Gastrocnemius medialis (tissue), 4 donors: ENCODE measurements around the gene ZDHHC13. TPM values are rescaled to one million over a fixed set of nuclear protein-coding genes. Genes with fewer than 3 reads are reported as not detected.

Experiments
- ATAC-seq, 2 donors: fragments of 150-250 bp; one replicate each; pipeline ENCODE4 v1.9.1; 2016
- DNase-seq, 2 donors: peaks; one replicate each; pipeline ENCODE4 v3.0.0-alpha.2; 2019
- H3K27ac ChIP-seq, 4 donors: fragments of 200-600 bp; sonication (generic); 1 replicate in 1 of 4; 2 replicates in 3 of 4; pipeline ENCODE4 v1.5.1; 2016 to 2018; ENCODE audit warnings: mild to moderate bottlenecking in 2 of 4, moderate library complexity in 1 of 4
- H3K27me3 ChIP-seq, 3 donors: fragments of 200-600 bp; sonication (generic) in 2 of 3; 1 replicate in 1 of 3; 2 replicates in 2 of 3; pipeline versions ENCODE4 v1.5.1 to v1.6.0; 2016 to 2019; ENCODE audit warnings: mild to moderate bottlenecking in 1 of 3, moderate library complexity in 1 of 3
- H3K36me3 ChIP-seq, 2 donors: fragments of 200-600 bp; sonication (generic) in 1 of 2; one replicate each; pipeline ENCODE4 v1.5.1; 2017 to 2018
- H3K4me1 ChIP-seq, 2 donors: fragments of 200-600 bp; sonication (generic) in 1 of 2; one replicate each; pipeline ENCODE4 v1.5.1; 2016 to 2017; ENCODE audit warnings: mild to moderate bottlenecking in 2 of 2
- H3K4me3 ChIP-seq, 4 donors: fragments of 200-600 bp; sonication (generic) in 3 of 4; 1 replicate in 1 of 4; 2 replicates in 3 of 4; pipeline ENCODE4 v1.5.1; 2016 to 2019; ENCODE audit warnings: mild to moderate bottlenecking in 2 of 4
- H3K9me3 ChIP-seq, 3 donors: fragments of 200-600 bp; sonication (generic) in 2 of 3; 1 replicate in 1 of 3; 2 replicates in 2 of 3; pipeline ENCODE4 v1.5.1; 2016 to 2019
- CTCF ChIP-seq, 5 experiments: fragments of 450-650 bp in 3 of 5; fragments of 200-600 bp in 2 of 5; sonication (generic) in 2 of 5; IDR thresholded peaks in 4 of 5; conservative IDR thresholded peaks in 1 of 5; 1 replicate in 4 of 5; 2 replicates in 1 of 5; pipeline ENCODE4 v1.5.1; 2016 to 2019; ENCODE audit warnings: antibody characterized with exemption in 5 of 5, mild to moderate bottlenecking in 3 of 5, moderate library complexity in 3 of 5
- POLR2A ChIP-seq, 2 donors: fragments of 450-650 bp; IDR thresholded peaks; one replicate each; pipeline ENCODE4 v1.6.1; 2017; ENCODE audit warnings: antibody characterized with exemption in 2 of 2, mild to moderate bottlenecking in 2 of 2, moderate library complexity in 2 of 2
- in situ Hi-C, 4 donors: fragments of 200-750 bp; cut with MboI; loops; one replicate each; pipeline versions ENCODE4 v1.15.0 to v1.8.0; 2017; ENCODE audit warnings: low sequenced_read_pairs in 4 of 4
- intact Hi-C: fragments of 100-400 bp; cut with DNase I; formaldehyde crosslinking; loops from one replicate; pipeline ENCODE4 v1.15.1; 2023; ENCODE audit warnings: low total_unique reads
- total RNA-seq, 4 donors: library from RNA; depleted of rRNA; stranded (reverse); fragments of >200 nt; gene quantifications; one replicate each; pipeline versions ENCODE4 v1.1.0 to v1.2.3, GENCODE V29; 2016

The ZDHHC13 gene
- total RNA-seq, 4 donors from 2014 or later: 1.4 to 6.4 (median 3.5) TPM

- intact Hi-C loops: no loop called here
- TF ChIP-seq POLR2A (IDR thresholded peaks at IDR 0.05): no peak
- TF ChIP-seq CTCF (IDR thresholded peaks at IDR 0.05 in 4 of 5, conservative IDR thresholded peaks at IDR 0.05 in 1 of 5): no peak
- no peak overlapping the region for H3K27ac ChIP-seq
- no peak for DNase-seq
- H3K4me1 ChIP-seq: no peaks in the 10 kb centered on the region
- in situ Hi-C loops: no loop called here
- no peaks in the 10 kb centered on the region for H3K36me3 ChIP-seq
- no peak overlapping the region for H3K4me3 ChIP-seq
- no peaks in the 10 kb centered on the region for H3K9me3 ChIP-seq
- no peak for ATAC-seq
- no peaks in the 10 kb centered on the region for H3K27me3 ChIP-seq
Measured at GRCh38 chr11:19087658-19088057, 29.3 kb upstream of the ZDHHC13 start.

GRCh38 chr11:19088791-19089190 is 28.2 kb upstream of the ZDHHC13 start:
- no peak overlapping the region for H3K27ac ChIP-seq
- no peaks in the 10 kb centered on the region for H3K4me1 ChIP-seq
- in situ Hi-C loops: no loop called here
- no peak overlapping the region for H3K4me3 ChIP-seq
- intact Hi-C loops: no loop called here
- peaks cover 0 to 2% (median 0%) of the 10 kb centered on the region in 3 donors for H3K27me3 ChIP-seq
- no peak for DNase-seq
- TF ChIP-seq POLR2A (IDR thresholded peaks at IDR 0.05): no peak
- no peak for TF ChIP-seq CTCF (IDR thresholded peaks at IDR 0.05 in 4 of 5, conservative IDR thresholded peaks at IDR 0.05 in 1 of 5)
- H3K9me3 ChIP-seq: no peaks in the 10 kb centered on the region
- no peak for ATAC-seq
- H3K36me3 ChIP-seq: no peaks in the 10 kb centered on the region

GRCh38 chr11:19089421-19089820 is 27.5 kb upstream of the ZDHHC13 start:
- in situ Hi-C loops: no loop called here

GRCh38 chr11:19091366-19091765 is 25.6 kb upstream of the ZDHHC13 start:
- in situ Hi-C loops: no loop called here
- ATAC-seq: no peak

More at GRCh38 chr11:19089421-19089820, 27.5 kb upstream of the ZDHHC13 start:
- ATAC-seq (no peak), DNase-seq (no peak)
- no peak for TF ChIP-seq CTCF (IDR thresholded peaks at IDR 0.05 in 4 of 5, conservative IDR thresholded peaks at IDR 0.05 in 1 of 5)
- TF ChIP-seq POLR2A (IDR thresholded peaks at IDR 0.05): no peak
- Histone ChIP-seq H3K9me3 (no peaks in the 10 kb centered on the region), H3K27ac (no peak overlapping the region), H3K27me3 (peaks cover 0 to 2% (median 0%) of the 10 kb centered on the region in 3 donors), H3K4me1 (no peaks in the 10 kb centered on the region), H3K36me3 (no peaks in the 10 kb centered on the region), H3K4me3 (no peak overlapping the region)
- intact Hi-C loops: no loop called here

More at GRCh38 chr11:19091366-19091765, 25.6 kb upstream of the ZDHHC13 start:
- peaks cover 0 to 2% (median 0%) of the 10 kb centered on the region in 3 donors for H3K27me3 ChIP-seq
- no peak for DNase-seq
- H3K4me3 ChIP-seq: no peak overlapping the region
- no peaks in the 10 kb centered on the region for H3K9me3 ChIP-seq
- H3K4me1 ChIP-seq: no peaks in the 10 kb centered on the region
- intact Hi-C loops: no loop called here
- no peaks in the 10 kb centered on the region for H3K36me3 ChIP-seq
- no peak overlapping the region for H3K27ac ChIP-seq
- TF ChIP-seq CTCF (IDR thresholded peaks at IDR 0.05 in 4 of 5, conservative IDR thresholded peaks at IDR 0.05 in 1 of 5): no peak
- no peak for TF ChIP-seq POLR2A (IDR thresholded peaks at IDR 0.05)
